Muscle layer of colon (tissue), 2 donors: ENCODE measurements around the gene OGFRL1.

Experiments
- H3K27ac ChIP-seq: one replicate; pipeline ENCODE4 v1.7.0; 2013; ENCODE audit warnings: low read depth, mild to moderate bottlenecking, low read length, moderate library complexity
- H3K27me3 ChIP-seq, 2 donors: one replicate each; pipeline ENCODE4 v1.7.0; 2013; ENCODE audit warnings: low read length in 2 of 2, mild to moderate bottlenecking in 2 of 2; ENCODE audit not compliant: insufficient read depth in 2 of 2, control insufficient read depth in 1 of 2
- H3K36me3 ChIP-seq: one replicate; pipeline ENCODE4 v1.7.0; 2013; ENCODE audit warnings: mild to moderate bottlenecking, low read length; ENCODE audit not compliant: insufficient read depth
- H3K4me1 ChIP-seq: one replicate; pipeline ENCODE4 v1.7.0; 2013; ENCODE audit warnings: mild to moderate bottlenecking, low read length; ENCODE audit not compliant: insufficient read depth
- H3K4me3 ChIP-seq, 2 donors: one replicate each; pipeline ENCODE4 v1.7.0; 2013; ENCODE audit warnings: low read length in 2 of 2, low read depth in 1 of 2, mild to moderate bottlenecking in 1 of 2, moderate library complexity in 1 of 2
- H3K9ac ChIP-seq: one replicate; pipeline ENCODE4 v1.7.0; 2013; ENCODE audit warnings: low read length
- H3K9me3 ChIP-seq: one replicate; pipeline ENCODE4 v1.7.0; 2013; ENCODE audit warnings: mild to moderate bottlenecking, low read length
- donor health status: abdominal sarcoma.
- donor health status: Adenocarcinoma of cecum.

The OGFRL1 gene

GRCh38 chr6:71287926-71288227 is 734 bp upstream of the OGFRL1 start:
- peak overlapping the region; percentile 73 to 82 for H3K4me3 ChIP-seq
- peak overlapping the region; percentile 75 for H3K27ac ChIP-seq
- H3K9me3 ChIP-seq: no peaks in the 10 kb centered on the region
- H3K27me3 ChIP-seq: no peaks in the 10 kb centered on the region
- H3K9ac ChIP-seq: peak overlapping the region; percentile 74
- H3K36me3 ChIP-seq: no peaks in the 10 kb centered on the region
- H3K4me1 ChIP-seq: peaks cover 12% of the 10 kb centered on the region

- H3K9ac ChIP-seq: peak overlapping the region; percentile 7
- H3K4me3 ChIP-seq: peak overlapping the region; percentile 60 to 82
- H3K36me3 ChIP-seq: peaks cover 2% of the 10 kb centered on the region
- peaks cover 17% of the 10 kb centered on the region for H3K4me1 ChIP-seq
- no peaks in the 10 kb centered on the region for H3K27me3 ChIP-seq
- H3K9me3 ChIP-seq: no peaks in the 10 kb centered on the region
- H3K27ac ChIP-seq: peak overlapping the region; percentile 32
These were observed 609 bp downstream of the OGFRL1 start for GRCh38 chr6:71289039-71289801.

- Histone ChIP-seq H3K4me3 (peak overlapping the region; percentile 60 to 82), H3K4me1 (peaks cover 18% of the 10 kb centered on the region), H3K9ac (peak overlapping the region; percentile 7), H3K27me3 (no peaks in the 10 kb centered on the region), H3K36me3 (peaks cover 4% of the 10 kb centered on the region), H3K27ac (peak overlapping the region; percentile 32), H3K9me3 (no peaks in the 10 kb centered on the region)
These were observed 1.2 kb downstream of the OGFRL1 start for GRCh38 chr6:71289802-71290175.

- H3K27me3 ChIP-seq: no peaks in the 10 kb centered on the region
- H3K4me1 ChIP-seq: peaks cover 18% of the 10 kb centered on the region
- H3K9me3 ChIP-seq: no peaks in the 10 kb centered on the region
- peaks cover 4% of the 10 kb centered on the region for H3K36me3 ChIP-seq
- H3K27ac ChIP-seq: no peak overlapping the region
- no peak overlapping the region for H3K9ac ChIP-seq
- H3K4me3 ChIP-seq: no peak overlapping the region
These were observed 2.0 kb downstream of the OGFRL1 start for GRCh38 chr6:71290611-71291010.

- no peak overlapping the region for H3K9ac ChIP-seq
- H3K27me3 ChIP-seq: no peaks in the 10 kb centered on the region
- peaks cover 13% of the 10 kb centered on the region for H3K36me3 ChIP-seq
- H3K4me1 ChIP-seq: peaks cover 18% of the 10 kb centered on the region
- no peaks in the 10 kb centered on the region for H3K9me3 ChIP-seq
- no peak overlapping the region for H3K4me3 ChIP-seq
- no peak overlapping the region for H3K27ac ChIP-seq
These were observed 3.4 kb downstream of the OGFRL1 start for GRCh38 chr6:71292001-71292400.

GRCh38 chr6:71294121-71294523 is 5.5 kb downstream of the OGFRL1 start:
- Histone ChIP-seq H3K27ac (no peak overlapping the region), H3K27me3 (no peaks in the 10 kb centered on the region), H3K4me1 (peaks cover 6% of the 10 kb centered on the region), H3K9me3 (no peaks in the 10 kb centered on the region), H3K4me3 (no peak overlapping the region), H3K36me3 (peaks cover 14% of the 10 kb centered on the region), H3K9ac (no peak overlapping the region)

GRCh38 chr6:71298459-71298858 is 9.8 kb downstream of the OGFRL1 start:
- Histone ChIP-seq H3K9me3 (no peaks in the 10 kb centered on the region), H3K9ac (no peak overlapping the region), H3K36me3 (peaks cover 17% of the 10 kb centered on the region), H3K27me3 (no peaks in the 10 kb centered on the region), H3K27ac (no peak overlapping the region), H3K4me3 (no peak overlapping the region), H3K4me1 (peaks cover 6% of the 10 kb centered on the region)

- H3K36me3 ChIP-seq: peaks cover 13% of the 10 kb centered on the region
These were observed 11.2 kb downstream of the OGFRL1 start for GRCh38 chr6:71299541-71300470.

GRCh38 chr6:71300561-71301168 is 12.1 kb downstream of the OGFRL1 start:
- H3K27me3 ChIP-seq: no peaks in the 10 kb centered on the region

More at GRCh38 chr6:71299541-71300470, 11.2 kb downstream of the OGFRL1 start:
- Histone ChIP-seq H3K9me3 (no peaks in the 10 kb centered on the region), H3K9ac (no peak overlapping the region), H3K4me3 (no peak overlapping the region), H3K27ac (no peak overlapping the region), H3K27me3 (no peaks in the 10 kb centered on the region), H3K4me1 (no peaks in the 10 kb centered on the region)

GRCh38 chr6:71301546-71301945 is 12.9 kb downstream of the OGFRL1 start:
- Histone ChIP-seq H3K27me3 (no peaks in the 10 kb centered on the region), H3K9ac (no peak overlapping the region), H3K4me3 (no peak overlapping the region), H3K9me3 (no peaks in the 10 kb centered on the region), H3K4me1 (no peaks in the 10 kb centered on the region), H3K36me3 (peaks cover 8% of the 10 kb centered on the region), H3K27ac (no peak overlapping the region)

More at GRCh38 chr6:71300561-71301168, 12.1 kb downstream of the OGFRL1 start:
- H3K9ac ChIP-seq: no peak overlapping the region
- H3K9me3 ChIP-seq: no peaks in the 10 kb centered on the region
- H3K27ac ChIP-seq: no peak overlapping the region
- H3K36me3 ChIP-seq: peaks cover 13% of the 10 kb centered on the region
- H3K4me3 ChIP-seq: no peak overlapping the region
- no peaks in the 10 kb centered on the region for H3K4me1 ChIP-seq

GRCh38 chr6:71309656-71310055 is 21.0 kb downstream of the OGFRL1 start:
- H3K27me3 ChIP-seq: no peaks in the 10 kb centered on the region
- no peak overlapping the region for H3K27ac ChIP-seq
- H3K9ac ChIP-seq: no peak overlapping the region
- H3K9me3 ChIP-seq: no peaks in the 10 kb centered on the region
- H3K36me3 ChIP-seq: no peaks in the 10 kb centered on the region
- H3K4me3 ChIP-seq: no peak overlapping the region
- no peaks in the 10 kb centered on the region for H3K4me1 ChIP-seq
